Activated T-cell treated with anti-CD3 and anti-CD28 coated beads, Interleukin-2, amount 50 U/mL, for 1 hour (primary cell): ENCODE results near the gene EFCC1.
"Not testable (repeated sequence)": the region's sequence is repeated elsewhere in the genome, so short reads cannot be mapped to it uniquely, and the experiment has no call there.

ENCODE experiments used
- DNase-seq: peaks from one replicate; pipeline ENCODE4 v3.0.0-alpha.2; 2020

Gene EFCC1

DNA sequence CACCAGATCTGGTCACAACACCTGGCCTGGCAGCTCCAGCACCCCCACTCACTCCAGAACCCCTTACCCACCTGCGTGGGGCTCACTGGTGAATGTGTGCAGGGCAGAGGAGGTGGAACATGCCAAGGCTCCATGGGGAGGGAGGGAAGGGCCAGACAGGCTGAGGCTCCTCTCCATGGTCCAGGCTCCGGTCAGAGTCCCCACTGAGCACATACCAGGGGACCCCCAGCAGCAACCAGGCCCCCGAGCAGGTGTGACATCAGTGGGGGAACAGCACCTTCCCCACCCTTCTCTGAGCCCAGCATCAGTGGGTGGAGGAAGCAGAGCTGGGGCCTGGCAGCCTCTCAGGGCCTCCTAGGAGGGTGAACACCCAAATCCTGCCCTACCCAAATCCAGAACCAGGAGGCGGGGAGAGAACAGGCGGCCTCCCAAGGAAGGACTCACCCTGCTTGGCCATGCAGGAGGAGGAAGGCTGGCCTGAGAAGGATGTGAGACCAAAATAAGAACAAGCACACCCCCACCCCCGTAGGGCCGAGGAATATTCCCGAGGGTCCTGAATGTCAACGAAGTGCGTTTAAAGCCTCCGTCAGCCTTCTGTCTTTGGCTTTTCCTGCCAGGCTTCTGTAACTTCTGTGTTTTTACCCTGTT, 58.3 kb downstream of the EFCC1 start:
- no peak for DNase-seq

DNA sequence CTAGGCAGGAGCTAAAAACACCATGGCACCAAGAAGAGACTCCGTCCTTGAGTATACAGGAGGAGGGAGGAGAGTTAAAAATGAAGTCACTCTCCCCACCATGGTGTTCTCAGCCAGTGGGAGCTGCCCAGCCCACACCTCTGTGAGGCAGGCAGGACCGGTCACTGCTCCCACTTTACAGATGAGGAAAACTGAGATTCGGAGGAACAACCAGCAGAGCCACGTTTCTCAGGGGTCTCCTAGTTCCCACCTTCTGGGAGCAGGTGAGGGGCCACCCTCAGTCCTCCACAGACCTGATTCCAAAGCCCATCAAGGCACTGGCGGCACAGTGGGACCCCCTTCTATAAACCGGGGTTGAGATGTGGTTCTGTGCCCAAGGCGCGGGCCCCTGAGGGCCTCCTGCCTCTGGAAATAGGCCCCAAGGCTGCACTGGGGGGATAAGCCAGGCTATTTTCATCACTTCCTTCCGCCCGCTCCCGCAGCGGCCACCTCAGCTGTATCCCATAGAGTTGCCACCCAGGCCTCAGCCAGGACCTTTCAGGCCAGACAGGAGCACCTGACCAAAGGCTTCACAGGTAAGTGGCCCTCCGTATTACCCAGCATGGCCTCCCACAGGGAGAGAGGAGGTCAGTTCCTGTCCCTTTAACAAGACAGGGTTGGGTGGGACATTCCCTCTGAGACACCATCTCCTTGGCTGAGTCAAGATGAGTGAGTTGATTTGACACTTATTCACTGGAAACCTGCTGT, 59.3 kb downstream of the EFCC1 start, which contains the start of gene GP9:
TSS of gene GP9 (plus strand) at position 504 of the 747 bp plus-strand sequence. CDS start 961 bp downstream, outside the sequence.
- no peak for DNase-seq

DNA sequence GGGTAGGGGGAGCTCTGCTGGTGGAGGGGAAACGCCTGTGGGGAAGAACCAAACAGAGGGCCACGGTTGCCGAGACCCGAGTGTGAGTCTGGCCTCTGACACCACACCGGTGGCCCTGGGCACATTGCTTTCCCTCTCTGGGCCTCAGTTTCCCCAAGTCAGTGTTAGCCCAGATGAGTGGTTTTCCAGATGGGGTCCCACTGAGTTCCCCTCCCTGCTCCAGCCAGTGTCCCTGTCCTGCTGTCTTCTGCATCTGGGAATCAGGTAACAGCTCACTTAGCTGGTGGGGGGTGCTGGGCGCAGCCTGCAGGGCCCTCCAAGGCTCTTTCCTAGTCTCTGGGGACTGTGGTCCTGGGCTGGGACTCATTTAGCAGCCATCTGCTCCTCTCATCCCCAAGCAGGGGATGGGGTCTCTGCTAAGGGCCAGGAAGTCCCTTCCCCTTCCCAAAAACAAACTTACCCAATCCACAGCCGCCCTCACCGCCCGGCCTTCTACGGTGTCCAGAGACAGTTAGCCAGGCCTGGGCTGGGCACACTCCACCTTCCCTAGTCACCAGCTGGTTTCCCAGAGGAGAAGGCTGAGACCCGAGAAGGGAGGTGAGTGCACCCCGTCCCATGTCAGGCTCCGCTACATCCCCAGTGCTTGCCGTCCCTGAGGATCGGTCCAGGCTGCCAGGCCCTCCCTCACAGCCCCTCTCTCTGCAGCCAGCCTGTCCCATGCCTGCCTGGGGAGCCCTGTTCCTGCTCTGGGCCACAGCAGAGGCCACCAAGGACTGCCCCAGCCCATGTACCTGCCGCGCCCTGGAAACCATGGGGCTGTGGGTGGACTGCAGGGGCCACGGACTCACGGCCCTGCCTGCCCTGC, 60.2 kb downstream of the EFCC1 start:
- no peak for DNase-seq

DNA sequence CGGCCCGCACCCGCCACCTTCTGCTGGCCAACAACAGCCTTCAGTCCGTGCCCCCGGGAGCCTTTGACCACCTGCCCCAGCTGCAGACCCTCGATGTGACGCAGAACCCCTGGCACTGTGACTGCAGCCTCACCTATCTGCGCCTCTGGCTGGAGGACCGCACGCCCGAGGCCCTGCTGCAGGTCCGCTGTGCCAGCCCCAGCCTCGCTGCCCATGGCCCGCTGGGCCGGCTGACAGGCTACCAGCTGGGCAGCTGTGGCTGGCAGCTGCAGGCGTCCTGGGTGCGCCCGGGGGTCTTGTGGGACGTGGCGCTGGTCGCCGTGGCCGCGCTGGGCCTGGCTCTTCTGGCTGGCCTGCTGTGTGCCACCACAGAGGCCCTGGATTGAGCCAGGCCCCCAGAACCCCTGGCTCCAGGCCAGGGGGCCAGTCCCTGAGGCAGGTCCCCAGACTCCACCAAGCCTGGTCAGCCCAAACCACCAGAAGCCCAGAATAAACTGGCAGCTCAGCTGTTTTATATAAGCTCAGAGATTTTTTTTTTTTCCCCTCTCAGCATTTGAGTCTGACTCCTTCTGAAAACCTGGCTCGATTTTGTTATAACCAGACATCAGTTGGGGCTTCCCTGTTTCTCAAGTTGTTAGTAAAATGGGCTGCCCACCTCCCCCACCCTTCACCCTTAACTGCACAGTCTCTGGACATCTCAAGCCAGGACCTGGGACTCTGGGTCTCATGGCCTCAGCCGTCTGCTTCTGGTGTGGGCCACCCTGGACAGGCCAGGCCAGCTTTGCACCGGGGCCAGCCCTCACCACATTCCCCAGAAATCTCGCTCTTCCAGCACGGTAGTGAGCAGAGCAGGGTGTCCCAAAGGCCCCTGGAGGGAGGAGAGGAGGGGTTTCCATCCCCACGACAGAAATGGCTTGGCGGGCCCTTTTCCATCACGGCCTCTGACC, 61.1 kb downstream of the EFCC1 start:
- DNase-seq: no peak

DNA sequence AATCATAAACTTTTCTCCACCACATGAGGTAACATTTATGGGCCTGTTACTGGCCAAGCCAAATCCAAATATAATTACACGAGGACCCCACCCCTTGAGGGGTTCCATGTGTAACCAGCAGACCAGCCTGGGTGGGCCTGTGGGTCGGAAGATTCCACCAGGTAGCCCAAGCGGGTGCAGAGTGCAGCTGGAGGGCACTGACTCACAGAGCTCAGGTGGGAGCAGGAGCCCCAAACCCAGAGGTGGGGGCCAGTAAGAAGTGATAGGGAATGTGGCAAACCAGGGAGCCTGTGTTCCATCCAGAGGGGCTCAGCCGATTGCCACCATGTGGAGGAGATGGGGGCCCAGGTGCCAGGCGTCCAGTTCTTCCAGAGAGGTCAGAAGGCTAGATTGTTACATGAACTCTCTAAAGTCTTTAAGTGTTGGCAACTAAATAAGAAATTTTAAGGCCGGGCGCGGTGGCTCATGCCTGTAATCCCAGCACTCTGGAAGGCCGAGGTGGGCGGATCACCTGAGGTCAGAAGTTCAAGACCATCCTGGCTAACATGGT, 62.1 kb downstream of the EFCC1 start:
- DNase-seq: no peak

DNA sequence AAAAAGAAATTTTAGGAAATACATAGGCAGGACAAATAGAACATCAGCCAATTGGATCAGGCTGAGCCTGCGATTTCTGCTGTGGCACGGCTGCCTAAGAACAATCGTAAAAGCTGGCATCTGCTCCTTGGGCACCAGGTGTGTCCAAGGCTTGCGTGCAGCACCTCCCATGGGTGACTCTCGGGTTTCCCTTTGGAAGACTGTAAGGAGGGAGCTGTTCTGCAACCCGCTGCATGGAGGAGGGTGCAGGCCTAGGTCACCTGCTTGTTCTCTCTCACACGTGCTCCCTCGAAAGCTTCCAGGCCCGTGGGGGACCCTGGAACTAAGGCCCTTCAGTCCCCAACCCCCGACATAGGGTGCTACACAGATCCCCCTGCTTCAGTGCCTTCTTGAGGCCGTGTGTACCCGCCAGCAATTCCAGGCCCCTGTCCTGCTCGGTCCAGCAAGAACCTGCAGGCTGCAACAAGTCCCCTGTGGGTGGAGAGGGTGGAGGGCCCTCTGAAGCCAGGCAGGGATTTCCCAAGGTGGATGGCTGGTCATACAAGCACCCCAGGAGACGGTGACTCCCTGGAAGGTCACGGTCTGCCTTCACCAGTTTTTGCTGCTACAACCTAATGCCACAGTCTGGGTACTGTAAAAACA, 62.9 kb downstream of the EFCC1 start:
- no peak for DNase-seq

DNA sequence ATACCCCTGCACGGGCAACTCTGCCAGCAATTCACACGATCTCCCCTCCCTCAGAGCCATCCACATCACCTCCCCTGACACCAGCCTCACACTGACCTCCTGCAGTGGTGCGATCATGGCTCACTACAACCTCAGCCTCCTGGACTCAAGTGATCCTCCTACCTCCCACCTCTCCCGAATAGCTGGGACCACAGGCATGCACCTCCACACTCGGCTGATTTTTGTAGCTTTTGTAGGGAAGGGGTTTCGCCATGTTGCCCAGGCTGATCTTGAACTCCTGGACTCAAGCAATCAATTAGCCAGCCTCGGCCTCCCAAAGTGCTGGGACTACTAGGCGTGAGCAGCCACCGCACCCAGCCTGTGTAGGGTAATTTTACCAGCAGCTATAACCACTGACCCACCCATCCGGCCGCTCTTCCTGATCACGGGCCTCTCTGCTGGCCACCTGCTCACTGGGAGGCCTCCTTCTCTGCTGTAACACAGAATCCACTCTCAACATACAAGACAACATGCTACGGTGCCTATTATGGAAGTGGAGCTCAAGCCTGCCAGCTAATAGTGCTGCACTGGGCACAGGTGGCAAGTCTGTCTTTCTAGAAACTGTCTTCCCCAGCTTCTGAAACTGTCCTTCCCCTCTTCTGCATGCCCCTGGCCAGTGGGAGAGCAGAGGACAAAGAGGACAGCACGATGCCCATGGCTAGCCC, 64.1 kb downstream of the EFCC1 start:
- no peak for DNase-seq

DNA sequence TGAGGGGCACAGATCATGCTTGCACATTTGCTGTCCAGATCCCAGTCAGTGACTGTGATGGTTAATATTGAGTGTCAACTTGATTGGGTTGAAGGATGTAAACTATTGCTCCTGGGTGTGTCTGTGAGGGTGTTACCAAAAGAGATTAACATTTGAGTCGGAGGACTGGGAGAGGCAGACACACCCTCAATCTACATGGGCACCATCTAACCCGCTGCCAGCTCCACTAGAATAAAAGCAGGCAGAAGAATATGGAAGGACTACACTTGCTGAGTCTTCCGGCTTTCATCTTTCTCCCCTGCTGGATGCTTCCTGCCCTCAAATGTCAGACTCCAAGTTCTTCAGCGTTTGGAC, 64.6 kb downstream of the EFCC1 start:
- DNase-seq: no peak

DNA sequence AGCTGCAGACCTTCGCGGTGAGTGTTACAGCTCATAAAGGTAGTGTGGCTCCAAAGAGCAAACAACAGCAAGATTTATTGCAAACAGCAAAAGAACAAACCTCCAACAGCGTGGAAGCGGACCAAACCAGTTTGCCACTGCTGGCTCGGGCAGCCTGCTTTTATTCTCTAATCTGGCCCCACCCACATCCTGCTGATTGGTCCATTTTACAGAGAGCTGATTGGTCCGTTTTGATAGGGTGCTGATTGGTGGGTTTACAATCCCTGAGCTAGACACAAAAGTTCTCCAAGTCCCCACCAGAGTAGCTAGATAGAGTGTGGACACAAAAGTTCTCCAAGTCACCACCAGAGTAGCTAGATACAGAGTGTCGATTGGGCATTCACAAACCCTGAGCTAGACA, 66.6 kb downstream of the EFCC1 start:
- not testable (repeated sequence) for DNase-seq

DNA sequence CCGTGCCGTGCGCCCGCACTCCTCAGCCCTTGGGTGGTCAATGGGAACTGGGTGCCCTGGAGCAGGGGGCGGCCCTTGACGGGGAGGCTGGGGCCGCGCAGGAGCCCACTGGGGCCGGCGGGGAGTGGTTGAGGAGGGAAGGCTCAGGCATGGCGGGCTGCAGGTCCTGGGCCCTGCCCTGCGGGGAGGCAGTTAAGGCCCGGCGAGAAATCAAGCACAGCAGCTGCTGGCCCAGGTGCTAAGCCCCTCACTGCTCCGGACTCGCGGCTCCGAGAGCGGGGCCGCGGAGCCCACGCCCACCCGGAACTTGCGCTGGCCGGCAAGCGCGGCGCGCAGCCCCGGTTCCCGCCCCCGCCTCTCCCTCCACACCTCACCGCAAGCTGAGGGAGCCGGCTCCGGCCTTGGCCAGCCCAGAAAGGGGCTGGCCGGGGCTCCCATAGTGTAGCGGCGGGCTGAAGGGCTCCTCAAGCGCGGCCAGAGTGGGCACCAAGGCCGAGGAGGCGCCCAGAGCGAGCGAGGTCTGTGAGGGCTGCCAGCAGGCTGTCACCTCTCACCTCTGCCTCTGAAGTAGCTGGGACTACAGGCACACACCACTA, 67.3 kb downstream of the EFCC1 start:
- DNase-seq: no peak

DNA sequence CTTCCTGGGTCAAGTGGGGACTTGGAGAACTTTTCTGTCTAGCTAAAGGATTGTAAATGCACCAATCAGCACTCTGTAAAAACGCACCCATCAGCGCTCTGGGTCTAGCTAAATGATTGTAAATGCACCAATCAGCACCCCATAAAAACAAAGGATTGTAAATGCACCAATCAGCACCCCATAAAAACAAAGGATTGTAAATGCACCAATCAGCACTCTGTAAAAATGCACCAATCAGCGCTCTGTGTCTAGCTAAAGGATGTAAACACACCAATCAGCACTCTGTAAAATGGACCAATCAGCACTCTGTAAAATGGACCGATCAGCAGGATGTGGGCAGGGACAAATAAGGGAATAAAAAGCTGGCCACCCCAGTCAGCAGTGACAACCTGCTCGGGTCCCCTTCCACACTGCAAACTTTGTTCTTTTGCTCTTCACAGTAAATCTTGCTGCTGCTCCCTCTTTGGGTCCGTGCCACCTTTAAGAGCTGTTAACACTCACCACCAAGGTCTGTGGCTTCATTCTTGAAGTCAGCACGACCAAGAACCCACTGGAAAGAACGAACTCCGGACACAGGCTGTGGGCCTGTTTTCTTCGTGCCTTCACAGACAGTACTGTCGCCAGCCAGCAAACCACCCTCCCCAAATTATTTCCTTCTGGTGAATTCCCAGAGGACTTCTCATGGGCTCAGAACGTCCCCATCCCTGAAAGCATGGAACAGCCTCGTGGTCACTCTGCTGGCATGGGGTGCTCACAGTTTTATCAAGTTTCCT, 68.4 kb downstream of the EFCC1 start:
- not testable (repeated sequence) for DNase-seq

DNA sequence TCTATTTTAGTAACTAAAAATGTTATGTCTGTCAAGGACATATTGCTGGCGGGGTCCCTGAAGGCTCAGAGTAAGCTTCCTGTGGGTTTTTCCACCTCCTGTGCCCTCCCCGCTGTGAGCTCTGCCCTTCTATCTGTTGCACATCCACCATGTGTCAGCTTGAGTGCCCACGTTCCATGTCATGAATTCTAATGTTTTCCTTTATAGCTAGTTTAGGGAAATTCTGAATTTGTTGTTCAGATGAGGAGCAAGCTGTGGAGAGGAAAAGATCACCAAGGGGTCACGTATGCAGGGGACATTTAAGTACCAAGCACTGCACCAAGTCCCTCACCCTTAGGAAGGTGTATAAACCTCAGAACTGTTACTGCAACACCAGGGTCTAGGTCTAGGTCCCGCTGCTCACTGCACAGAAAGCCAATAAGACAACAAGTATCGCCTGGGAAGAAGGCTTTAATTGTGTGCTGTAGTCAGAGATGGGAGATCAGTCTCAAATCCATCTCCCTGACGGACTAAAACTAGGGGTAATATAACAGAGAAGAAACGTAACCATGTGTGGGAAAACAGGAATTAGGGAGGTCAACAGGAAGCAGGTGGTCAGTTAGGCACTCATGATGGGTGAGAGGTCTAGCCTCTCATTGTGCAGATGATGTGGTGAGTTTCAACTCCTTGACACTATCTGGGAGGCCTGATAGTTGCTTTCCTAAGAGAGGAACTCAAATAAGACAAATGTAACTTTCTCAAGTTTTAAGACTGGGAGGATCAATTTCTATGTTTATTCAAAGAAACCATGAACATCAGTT, 69.2 kb downstream of the EFCC1 start:
- no peak for DNase-seq

DNA sequence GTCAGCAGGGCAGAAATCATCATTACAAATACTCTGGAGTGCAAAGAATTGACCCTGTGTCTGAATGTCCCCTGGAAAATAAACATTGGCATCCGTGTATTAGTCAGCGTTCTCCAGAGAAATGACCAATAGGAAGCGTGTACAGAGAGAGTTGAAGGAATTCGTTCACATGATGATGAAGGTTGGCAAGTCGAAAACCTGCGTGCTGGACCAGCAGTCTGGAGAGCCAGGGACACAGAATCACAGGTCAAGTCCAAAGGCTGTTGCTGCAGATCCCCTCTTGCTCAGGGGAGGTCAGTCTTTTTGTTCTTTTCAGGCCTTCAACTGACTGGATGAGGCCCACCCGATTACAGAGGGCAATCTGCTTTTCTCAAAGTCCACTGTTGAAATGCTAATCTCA, 76.1 kb downstream of the EFCC1 start:
- DNase-seq: no peak

DNA sequence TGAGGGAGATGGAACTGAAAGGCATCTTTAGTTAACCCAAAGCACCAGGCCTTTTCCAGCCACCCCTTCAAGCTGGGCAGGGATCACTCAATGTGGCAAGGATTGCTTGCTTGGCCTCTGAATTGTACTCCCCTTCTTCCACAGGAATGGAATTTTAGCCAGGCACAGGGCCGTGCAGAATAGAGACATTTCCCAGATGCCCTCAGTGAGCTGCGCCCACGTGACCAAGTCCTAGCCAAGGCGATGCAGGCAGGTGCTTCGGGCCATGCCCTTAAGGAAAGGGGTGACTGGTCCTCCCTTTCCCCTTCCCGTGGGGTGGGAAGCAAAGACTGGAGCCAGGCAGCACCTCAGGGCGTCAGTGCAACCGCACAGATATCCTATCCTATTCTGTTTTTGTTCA, 77.4 kb downstream of the EFCC1 start:
- DNase-seq: no peak

DNA sequence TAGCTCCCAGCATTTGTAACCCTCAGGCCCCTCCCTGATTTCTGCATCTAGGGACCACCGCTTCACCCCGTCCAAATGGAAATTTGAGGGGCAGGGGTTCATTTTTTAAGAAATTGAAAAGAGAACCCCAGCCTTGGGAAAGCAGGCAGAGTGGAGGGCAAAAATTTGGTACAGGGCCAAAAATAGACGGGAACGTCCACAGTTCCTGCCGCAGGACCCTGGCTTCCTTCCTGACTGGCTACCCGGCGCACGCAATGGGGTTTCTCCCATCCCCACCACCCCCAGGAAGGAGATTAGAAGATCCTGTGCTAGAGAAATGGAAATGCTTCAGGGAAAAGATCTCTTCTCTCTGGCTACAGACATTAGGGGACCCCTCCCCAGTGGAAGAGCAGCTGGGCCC, 80.4 kb downstream of the EFCC1 start:
- no peak for DNase-seq

DNA sequence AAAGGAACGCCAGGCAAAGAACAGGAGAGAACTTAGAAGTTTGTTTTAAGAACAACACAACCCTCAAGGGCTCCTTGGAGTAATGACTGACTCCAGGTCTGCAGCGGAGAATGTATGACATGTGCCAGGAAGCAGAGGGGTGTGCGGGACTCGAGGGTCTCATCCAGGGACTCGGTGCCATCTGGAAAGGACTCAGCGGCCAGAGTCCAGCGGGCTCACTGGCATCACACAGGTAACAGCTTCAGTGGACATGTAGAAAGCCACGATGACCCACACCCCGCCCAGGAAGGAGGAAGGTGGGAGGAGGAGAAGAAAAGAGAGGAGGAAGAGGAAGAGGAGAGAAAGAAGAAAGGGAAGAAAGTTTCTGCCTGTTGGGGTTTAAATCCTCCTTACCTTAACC, 80.9 kb downstream of the EFCC1 start:
- DNase-seq: no peak

DNA sequence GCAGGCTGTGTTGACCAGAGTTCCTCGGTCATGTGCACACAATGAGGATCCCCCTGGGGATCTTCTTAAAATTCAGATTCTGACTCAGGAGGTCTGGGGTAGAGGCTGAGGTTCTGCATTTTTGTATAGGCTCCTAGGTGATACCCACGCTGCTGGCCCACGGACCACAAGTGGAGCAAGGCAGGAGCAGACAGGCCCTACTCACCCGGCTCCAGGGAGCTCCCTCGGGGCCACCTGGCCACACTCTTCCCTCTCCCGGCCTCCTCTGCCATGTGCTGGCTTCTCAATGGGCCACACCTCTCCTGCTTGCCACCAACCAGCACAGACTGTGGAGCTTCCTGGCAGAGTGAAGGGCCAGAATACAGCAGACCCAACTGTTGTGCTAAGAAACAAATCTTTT, 83.4 kb downstream of the EFCC1 start:
- DNase-seq: no peak

DNA sequence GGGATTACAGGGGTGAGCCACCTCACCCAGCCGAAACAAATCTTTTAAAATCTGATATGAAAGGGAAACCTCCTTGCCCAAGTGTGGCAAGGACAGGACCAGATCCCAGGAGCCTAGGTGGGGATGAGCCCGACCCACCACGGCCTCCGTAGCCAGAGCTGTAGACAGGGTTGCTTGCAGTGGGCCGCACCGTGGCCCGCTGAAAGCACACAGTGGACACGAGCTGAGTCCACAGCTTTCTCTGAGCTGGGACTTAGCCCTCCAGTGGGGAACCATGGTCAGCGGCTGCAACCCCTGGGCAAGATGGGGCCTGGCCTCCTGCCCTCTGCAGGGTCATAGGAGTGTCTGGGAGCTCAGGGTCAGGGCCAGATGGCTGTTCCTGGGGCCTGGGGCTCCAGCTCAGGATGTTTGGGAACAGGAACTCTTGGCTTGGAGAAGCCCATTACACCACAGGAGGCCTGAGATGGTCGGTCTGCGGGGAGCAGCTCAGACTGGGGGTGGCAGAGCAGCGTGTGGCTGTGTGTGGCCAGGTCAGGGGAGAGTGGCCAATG, 84.1 kb downstream of the EFCC1 start:
- DNase-seq: no peak

DNA sequence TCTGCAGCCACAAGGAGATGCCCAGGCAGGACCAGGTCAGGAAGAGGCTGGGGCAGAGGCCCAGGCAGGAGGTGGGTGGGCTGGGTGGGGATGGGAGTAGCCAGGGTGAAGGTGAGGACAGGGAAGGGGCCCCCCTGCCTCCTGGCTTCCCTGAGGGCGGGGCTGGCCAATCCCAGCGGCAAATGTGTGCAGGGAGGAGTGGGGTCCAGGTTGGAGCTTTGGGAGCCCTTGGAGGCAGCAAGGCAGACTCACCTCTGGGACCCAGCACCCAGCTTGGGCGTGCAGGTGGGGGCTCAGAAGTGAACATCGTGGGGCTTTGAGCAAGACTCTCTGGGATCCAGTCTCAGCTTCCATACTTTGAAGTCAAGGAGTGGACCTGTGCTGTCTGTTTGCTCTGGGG, 84.7 kb downstream of the EFCC1 start:
- no peak for DNase-seq
